IPS-NIHi11 (cell line): ENCODE measurements around the gene HPSE2.

Experiments
- DNase-seq: peaks from one replicate; pipeline ENCODE4 v3.0.0; 2012; ENCODE audit warnings: mixed read lengths, low spot score

The HPSE2 gene

GRCh38 chr10:98617906-98618520 is 617.6 kb downstream of the HPSE2 start:
- DNase-seq = no peak

DNA sequence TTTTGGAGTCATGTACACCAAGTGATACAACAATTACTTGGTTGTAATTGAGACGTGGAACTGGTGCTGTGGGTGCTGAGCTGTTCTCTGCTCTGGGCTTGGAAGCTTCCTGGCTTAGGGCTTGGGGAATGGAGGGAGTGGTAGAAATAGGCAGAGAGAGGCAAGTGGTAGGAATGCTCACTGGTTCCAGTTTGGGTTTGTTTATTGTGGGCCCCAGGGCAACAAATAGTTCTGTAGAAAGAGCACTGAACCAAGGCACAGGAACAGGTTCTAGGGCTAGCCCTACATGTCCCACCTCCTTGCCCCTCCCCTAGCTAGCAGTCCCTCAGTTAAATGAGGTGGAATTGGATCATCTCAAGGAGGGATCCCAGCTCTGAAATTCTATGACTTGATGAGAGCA is 622.2 kb downstream of the HPSE2 start:
- DNase-seq = no peak

DNA sequence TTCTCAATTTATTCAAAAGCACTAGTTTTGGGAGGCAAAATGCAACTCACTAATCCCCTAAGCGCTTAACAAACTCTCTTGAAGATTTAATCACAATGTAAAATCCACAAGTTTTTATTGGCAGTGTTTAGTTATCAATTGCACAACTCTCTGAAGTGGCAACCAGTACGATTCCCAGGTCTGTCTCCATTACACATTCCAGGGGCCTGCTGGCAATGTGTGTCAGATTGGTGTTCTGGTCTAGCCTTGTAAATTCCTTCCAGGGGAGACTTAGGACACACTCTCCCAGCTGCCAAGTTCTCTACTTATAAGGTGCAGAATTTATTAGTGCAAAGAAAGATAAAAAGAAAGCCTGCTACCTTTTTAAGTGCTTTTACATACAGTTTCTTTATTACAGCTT is 624.2 kb downstream of the HPSE2 start:
- DNase-seq = no peak

DNA sequence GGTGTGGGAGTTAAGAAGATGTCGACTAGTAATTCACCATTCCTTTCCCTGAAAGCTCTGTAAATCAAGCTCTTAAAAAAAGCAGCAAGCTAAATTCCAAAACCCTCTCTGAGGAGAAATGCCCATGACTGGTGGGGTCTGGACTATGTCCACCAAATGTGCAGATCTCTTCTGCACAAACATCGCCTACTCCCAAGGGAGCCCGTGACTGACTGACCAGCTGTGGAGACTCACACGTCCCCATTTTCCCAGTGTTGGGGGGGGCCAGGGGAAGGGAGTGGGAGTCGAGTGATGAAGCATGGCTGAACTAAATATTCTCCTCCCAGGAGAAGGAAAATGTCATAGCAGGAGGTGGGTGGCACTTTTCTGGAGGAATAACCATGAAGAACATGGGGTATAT is 624.8 kb downstream of the HPSE2 start:
- DNase-seq = no peak

DNA sequence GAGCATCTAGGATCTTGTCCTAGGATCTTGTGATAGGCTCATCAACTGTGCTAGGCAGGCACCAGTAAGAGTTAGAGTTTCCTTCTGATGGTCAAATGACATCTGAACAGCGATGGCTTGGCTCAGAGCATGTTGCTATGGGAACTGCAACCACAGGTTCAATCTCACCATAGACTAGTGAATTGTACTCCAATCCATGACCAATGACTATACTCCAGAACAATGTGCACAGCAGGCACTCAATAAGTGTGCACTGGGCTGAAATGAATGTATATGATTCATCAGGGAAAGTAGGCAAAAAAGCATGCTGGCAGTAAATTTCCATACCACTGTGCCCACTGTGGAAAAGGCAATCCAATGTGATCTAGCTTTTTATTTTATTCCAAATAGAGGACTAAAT is 625.4 kb downstream of the HPSE2 start:
- no peak for DNase-seq

GRCh38 chr10:98609265-98609664 is 626.4 kb downstream of the HPSE2 start:
- DNase-seq = no peak

DNA sequence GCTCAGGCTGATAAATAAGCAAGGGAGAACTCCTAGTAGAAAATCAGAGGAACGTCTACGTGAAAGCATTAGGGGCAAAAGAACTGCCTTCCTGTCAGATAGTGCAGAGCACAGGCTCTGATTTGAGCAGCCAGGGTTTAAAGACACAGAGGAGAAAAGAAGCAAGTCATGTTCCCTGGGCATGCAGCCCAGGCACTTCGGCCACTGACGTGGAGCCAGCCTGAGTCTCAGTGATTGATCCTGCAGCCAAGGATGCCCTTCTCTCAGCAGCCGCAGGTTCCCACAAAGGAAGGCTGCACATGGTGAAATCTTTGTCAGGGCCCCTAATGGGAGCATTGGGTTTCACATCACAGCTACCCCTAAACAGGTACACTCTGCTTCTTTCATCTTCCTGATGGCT is 627.2 kb downstream of the HPSE2 start:
- no peak for DNase-seq

DNA sequence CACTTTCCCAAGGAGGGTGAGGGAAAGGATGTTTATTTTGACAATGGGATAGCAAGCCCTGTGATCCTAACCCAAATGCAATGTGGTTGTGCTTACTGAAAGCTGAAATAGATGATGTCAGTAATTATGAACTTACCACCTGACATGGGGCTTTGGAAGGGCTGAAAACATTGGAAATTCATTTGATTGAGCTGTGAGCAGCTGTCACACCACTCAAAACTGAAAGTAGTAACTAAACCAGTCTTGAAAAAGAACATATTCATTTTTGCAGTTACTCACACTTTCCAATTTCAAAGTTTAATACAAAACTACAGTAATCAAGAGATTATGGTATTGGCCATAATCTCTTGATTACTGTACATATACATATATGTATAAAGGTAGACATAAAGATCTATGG is 633.4 kb downstream of the HPSE2 start:
- DNase-seq = no peak

- no peak for DNase-seq
These were observed 636.5 kb downstream of the HPSE2 start for GRCh38 chr10:98599032-98599610.

GRCh38 chr10:98596404-98596803 is 639.2 kb downstream of the HPSE2 start:
- no peak for DNase-seq

DNA sequence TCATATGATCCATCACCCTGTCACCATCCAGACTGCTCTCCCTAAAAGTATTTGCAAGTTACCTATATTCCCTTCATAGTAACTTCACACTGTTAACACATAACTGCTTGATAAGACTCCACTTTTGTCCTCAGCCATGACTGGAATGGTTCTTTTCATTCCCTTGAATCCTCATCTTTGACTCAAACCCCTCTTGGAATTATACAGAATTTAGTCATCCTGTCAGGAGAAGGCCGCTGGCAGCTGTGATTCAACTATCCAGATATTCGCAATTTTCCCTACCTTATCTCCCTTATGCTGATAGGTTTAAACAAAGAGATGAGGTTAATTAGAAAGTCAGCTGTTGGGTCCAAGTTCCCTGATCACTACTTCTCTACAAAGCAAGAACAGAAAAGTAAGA is 646.0 kb downstream of the HPSE2 start:
- DNase-seq = no peak

GRCh38 chr10:98589007-98589406 is 646.6 kb downstream of the HPSE2 start:
- DNase-seq = no peak

DNA sequence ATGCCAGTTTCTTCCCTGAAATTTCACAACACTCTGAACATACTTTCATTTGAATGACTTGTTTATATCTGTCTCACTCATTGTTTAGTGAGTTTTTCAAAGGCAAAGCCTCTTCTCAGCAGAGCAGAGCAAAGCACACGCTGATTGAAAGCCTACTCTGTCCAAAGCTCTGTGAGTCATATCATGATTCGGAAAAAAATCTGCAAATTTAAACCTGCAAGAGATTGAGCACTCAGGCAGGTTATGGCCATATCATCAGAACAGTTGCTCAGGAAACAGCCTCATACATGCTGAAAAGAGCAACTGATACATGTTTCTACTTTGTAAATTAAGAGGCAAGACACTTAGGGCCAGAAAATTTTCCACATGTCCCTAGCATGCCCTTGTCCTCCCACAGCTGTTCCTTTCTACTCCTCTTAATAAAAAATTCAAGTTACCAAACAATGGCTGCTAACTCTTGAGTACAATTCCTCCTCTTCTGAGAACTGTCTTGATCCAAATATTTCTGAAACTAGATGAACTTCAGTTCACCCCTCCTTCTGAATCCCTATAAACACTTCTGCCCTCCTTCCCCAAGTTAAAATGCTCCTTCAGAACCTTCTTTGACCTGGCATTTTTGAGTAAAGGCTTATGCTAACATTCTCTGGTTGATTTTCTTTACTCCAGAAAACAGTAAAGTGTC is 648.4 kb downstream of the HPSE2 start:
- no peak for DNase-seq

- no peak for DNase-seq
These were observed 649.6 kb downstream of the HPSE2 start for GRCh38 chr10:98586096-98586495.

DNA sequence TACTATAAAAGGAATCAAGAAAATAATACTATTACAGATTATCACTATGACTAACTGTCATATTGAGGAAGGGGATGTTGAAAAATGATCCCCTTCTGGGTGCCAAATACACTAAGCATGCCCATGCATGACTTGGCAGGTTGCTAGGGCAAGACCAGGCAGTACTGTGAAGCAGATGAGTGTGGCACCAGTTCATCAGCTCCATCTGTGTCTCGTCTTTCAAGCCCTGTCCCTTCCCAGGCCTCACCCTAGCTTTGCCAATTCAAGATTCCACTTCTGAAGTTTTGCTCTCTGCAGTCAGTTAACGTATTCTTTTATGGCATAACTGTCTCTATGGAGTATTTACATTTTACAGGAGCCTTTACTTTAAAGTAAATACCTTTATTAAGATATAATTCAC is 653.3 kb downstream of the HPSE2 start:
- DNase-seq = no peak

DNA sequence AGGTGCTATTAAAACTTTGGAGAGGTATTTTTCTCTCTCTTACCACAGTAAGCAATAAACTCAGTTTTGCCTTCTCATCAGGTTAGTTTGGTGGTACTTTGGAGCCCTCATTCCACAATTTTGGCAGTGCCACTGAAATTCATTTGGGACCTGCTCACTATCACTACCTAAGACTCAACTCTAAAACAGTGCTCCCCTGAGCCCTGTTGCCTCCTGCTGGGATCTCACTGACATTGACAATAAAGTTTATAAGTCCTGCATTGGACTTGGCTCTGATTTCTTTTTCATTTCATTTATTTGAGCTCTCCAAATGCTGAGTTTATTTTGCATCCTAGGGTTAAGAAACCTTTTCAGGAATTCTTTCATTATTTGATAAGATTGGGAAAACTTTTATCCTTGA is 658.1 kb downstream of the HPSE2 start:
- no peak for DNase-seq

- no peak for DNase-seq
These were observed 658.5 kb downstream of the HPSE2 start for GRCh38 chr10:98577168-98577567.

GRCh38 chr10:98576096-98576495 is 659.6 kb downstream of the HPSE2 start:
- DNase-seq = no peak

DNA sequence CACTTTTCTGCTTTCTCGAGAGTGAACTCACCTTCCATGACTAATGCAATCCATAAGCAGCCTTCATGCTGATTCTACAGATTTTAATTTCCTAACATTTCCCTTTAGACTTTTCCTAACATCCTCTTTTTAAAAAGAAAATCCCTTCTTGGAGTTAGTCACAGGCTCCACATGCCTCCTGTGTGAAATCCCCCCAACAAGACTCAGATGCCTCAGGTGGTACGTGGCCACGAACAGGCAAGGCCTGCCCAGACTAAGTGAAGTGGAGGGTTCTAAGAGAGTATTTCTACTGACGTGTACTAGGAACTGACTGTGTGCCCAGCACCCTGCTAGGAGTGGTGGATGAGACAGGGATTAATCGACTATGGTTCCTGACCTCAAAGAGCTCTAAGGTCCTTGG is 663.1 kb downstream of the HPSE2 start:
- no peak for DNase-seq

DNA sequence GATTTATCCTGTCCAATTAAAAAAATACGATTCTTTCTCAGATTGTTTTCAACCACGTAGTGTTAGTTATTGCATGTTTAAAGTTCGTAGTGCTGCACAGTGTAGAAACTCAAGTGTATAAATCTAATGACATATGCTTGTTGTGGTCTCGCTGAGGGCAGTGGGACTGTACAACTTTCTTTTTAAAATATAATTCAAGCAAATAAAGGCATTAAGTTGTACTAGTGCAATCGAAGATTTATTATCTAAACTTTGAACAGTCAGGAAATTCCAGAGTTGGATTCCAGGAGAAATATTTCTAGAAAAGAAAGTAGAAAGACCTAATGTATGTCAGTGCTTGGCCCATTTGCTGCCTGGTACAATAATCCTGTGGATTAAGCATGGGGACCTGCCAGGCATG is 664.8 kb downstream of the HPSE2 start:
- DNase-seq = no peak

DNA sequence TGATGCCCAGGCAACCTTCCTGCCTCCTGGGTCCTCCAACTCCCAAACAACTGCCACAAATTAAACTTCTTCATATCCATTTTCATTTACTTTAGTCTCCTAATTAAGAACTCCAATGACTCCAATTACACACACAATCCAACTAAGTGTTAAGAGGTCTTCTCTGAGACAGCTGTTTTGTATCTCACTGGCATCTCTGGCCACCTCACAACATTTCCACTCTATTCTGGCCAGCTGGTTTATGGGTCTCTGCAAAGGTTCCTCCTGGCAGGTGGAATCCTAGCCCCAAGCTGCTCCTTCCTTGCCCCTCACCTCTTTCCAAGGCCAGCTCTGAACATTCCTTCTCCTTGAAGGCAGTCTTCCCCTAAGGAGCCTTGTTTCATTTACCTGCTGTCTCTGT is 665.8 kb downstream of the HPSE2 start:
- DNase-seq = no peak

GRCh38 chr10:98568551-98568950 is 667.1 kb downstream of the HPSE2 start:
- DNase-seq = no peak

DNA sequence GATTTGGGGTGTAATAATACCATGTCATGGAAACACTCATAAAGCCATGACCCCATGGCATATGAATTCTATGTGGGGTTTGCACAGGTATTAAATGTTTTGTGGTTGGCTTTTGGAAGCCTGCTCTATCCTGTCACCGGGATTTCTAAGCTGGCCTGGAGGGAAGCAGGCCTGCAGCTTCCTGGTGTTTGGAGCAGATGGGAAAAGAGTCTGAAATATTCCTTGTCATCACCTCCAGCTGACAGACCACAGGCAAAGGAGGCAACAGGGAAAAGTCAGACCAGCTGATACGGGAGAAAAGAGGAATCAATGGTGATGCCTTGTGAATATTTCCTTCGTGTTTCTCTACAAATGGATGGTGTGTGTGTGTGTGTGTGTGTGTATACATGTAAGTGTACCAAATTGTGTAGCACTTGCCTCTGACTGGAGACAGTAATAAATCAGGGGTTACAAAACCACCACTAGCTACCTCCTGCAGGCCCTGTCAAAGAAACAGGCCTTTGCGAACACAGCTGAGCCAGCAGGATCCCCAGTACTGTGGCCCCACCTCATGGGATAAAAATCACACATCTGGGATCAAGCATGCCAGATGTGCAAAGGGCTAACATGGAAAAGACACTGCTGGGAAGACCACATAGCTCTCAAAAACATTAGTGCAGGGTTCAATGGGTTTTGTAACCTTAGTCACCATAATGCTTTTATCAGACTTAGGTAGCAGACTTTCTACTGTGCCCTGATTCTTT is 668.1 kb downstream of the HPSE2 start:
- DNase-seq = no peak
